SK-N-SH (cell line): ENCODE results near the gene TRMT1. TPM values are rescaled to one million over a fixed set of nuclear protein-coding genes. Genes with fewer than 3 reads are reported as not detected.
A peak's percentile ranks its signal among the peaks of the same experiment; 100 is the strongest.

ENCODE experiments used
- CTCF ChIA-PET: fragments of 300-600, 350-600 bp; formaldehyde crosslinking; extraction: SDS; loops from one replicate; lab custom pipeline; 2021; lab: Yijun Ruan, JAX
- POLR2A ChIA-PET: fragments of 350-600 bp; sonication (Branson Sonifier 250); formaldehyde crosslinking; extraction: SDS; loops from one replicate; lab custom pipeline; 2020; ENCODE audit warnings: antibody characterized with exemption, inconsistent platforms; lab: Yijun Ruan, JAX
- DNase-seq: peaks from one replicate; pipeline ENCODE4 v3.0.0; 2012
- H2AFZ ChIP-seq: fragments of 200-600 bp; sonication (generic); 2 replicates; pipeline ENCODE4 v1.8.1; 2016; ENCODE audit warnings: antibody characterized with exemption, mild to moderate bottlenecking, low read depth
- H3F3A ChIP-seq: fragments of 200-600 bp; sonication (generic); replicated peaks from 2 replicates; pipeline ENCODE3; 2016; ENCODE audit warnings: antibody characterized with exemption, mild to moderate bottlenecking; ENCODE audit not compliant: insufficient read depth
- H3K27ac ChIP-seq, 2 experiments: fragments of 200-500 bp in 1 of 2; fragments of 200-600 bp in 1 of 2; sonication (Bioruptor generic) in 1 of 2; sonication (generic), shearing (Covaris generic) in 1 of 2; 2 replicates each; pipeline versions ENCODE4 v1.5.1 to v1.6.1; 2014 to 2016; ENCODE audit warnings: low read depth in 2 of 2, inconsistent platforms in 1 of 2, low read length in 1 of 2, mild to moderate bottlenecking in 1 of 2, mixed read lengths in 1 of 2
- H3K27me3 ChIP-seq: fragments of 200-600 bp; sonication (generic), shearing (Covaris generic); 2 replicates; pipeline ENCODE4 v1.6.1; 2016; ENCODE audit warnings: mixed run types; ENCODE audit not compliant: insufficient read depth
- H3K36me3 ChIP-seq, 2 experiments: fragments of 200-500 bp in 1 of 2; fragments of 200-600 bp in 1 of 2; sonication (Bioruptor generic) in 1 of 2; sonication (generic) in 1 of 2; replicated peaks in 1 of 2; 2 replicates each; pipeline versions ENCODE3 to v1.5.1; 2014 to 2016; ENCODE audit warnings: low read length in 1 of 2, mild to moderate bottlenecking in 1 of 2; ENCODE audit not compliant: insufficient read depth in 2 of 2, control insufficient read depth in 1 of 2
- H3K4me1 ChIP-seq, 2 experiments: fragments of 200-500 bp in 1 of 2; fragments of 200-600 bp in 1 of 2; sonication (Bioruptor generic) in 1 of 2; sonication (generic), shearing (Covaris generic) in 1 of 2; 2 replicates each; pipeline versions ENCODE4 v1.5.1 to v1.6.1; 2014 to 2016; ENCODE audit warnings: low read depth in 1 of 2, low read length in 1 of 2, mixed run types in 1 of 2; ENCODE audit not compliant: insufficient read depth in 2 of 2, control insufficient read depth in 1 of 2
- H3K4me2 ChIP-seq: fragments of 200-600 bp; sonication (generic), shearing (Covaris generic); 2 replicates; pipeline ENCODE4 v1.6.1; 2017; ENCODE audit warnings: mixed run types
- H3K4me3 ChIP-seq, 2 experiments: fragments of 200-500 bp in 1 of 2; fragments of 200-600 bp in 1 of 2; sonication (Bioruptor generic) in 1 of 2; sonication (generic), shearing (Covaris generic) in 1 of 2; 2 replicates each; pipeline versions ENCODE4 v1.5.1 to v1.8.1; 2014 to 2016; ENCODE audit warnings: low read depth in 2 of 2, inconsistent platforms in 1 of 2, low read length in 1 of 2, mild to moderate bottlenecking in 1 of 2, mixed read lengths in 1 of 2, moderate library complexity in 1 of 2
- H3K79me2 ChIP-seq: fragments of 200-600 bp; sonication (generic); 2 replicates; pipeline ENCODE4 v1.8.1; 2017; ENCODE audit warnings: mild to moderate bottlenecking; ENCODE audit not compliant: insufficient read depth
- H3K9ac ChIP-seq: fragments of 200-600 bp; sonication (generic); 2 replicates; pipeline ENCODE4 v1.6.1; 2017; ENCODE audit warnings: mixed run types
- H3K9me2 ChIP-seq: fragments of 200-600 bp; sonication (generic); 2 replicates; pipeline ENCODE4 v1.6.1; 2017; ENCODE audit warnings: mixed run types
- H3K9me3 ChIP-seq: fragments of 200-600 bp; sonication (generic); 2 replicates; pipeline ENCODE4 v1.6.1; 2017; ENCODE audit warnings: mixed run types, mild to moderate bottlenecking, moderate library complexity
- H4K20me1 ChIP-seq: fragments of 200-600 bp; sonication (generic); 2 replicates; pipeline ENCODE4 v1.6.1; 2017; ENCODE audit warnings: mild to moderate bottlenecking, mixed run types; ENCODE audit not compliant: insufficient read depth
- CHD2 ChIP-seq: fragments of 150-350 bp; IDR thresholded peaks from 2 replicates; pipeline ENCODE4 v1.6.1; 2018; ENCODE audit warnings: low read length; ENCODE audit not compliant: partially characterized antibody
- ELF1 ChIP-seq: IDR thresholded peaks from 2 replicates; pipeline ENCODE4 v1.4.0; 2012
- EP300 ChIP-seq, 2 experiments: IDR thresholded peaks; 2 replicates each; pipeline versions ENCODE4 v1.4.0 to v1.6.1; 2012; ENCODE audit warnings: borderline replicate concordance in 1 of 2, low read depth in 1 of 2, low read length in 1 of 2
- FOSL2 ChIP-seq: IDR thresholded peaks from 2 replicates; pipeline ENCODE4 v1.4.0; 2012; ENCODE audit warnings: low read depth, mild to moderate bottlenecking, moderate library complexity, borderline replicate concordance
- FOXJ3 ChIP-seq: sonication (generic); formaldehyde crosslinking; IDR thresholded peaks from 2 replicates; pipeline ENCODE4 v1.5.1; 2020; ENCODE audit warnings: mild to moderate bottlenecking, missing genetic modification reagents
- FOXM1 ChIP-seq: IDR thresholded peaks from 2 replicates; pipeline ENCODE4 v1.4.0; 2012; ENCODE audit warnings: low read depth, mild to moderate bottlenecking
- JUND ChIP-seq: IDR thresholded peaks from 2 replicates; pipeline ENCODE4 v1.4.0; 2012
- MAX ChIP-seq: IDR thresholded peaks from 2 replicates; pipeline ENCODE4 v1.4.0; 2012; ENCODE audit warnings: low read depth
- MEF2A ChIP-seq: IDR thresholded peaks from 2 replicates; pipeline ENCODE4 v1.4.0; 2012; ENCODE audit warnings: low read depth, borderline replicate concordance
- NFIC ChIP-seq: IDR thresholded peaks from 2 replicates; pipeline ENCODE4 v1.4.0; 2012; ENCODE audit warnings: borderline replicate concordance
- NRF1 ChIP-seq: IDR thresholded peaks from 2 replicates; pipeline ENCODE4 v1.6.1; 2012; ENCODE audit warnings: low read depth, mild to moderate bottlenecking, low read length
- PBX3 ChIP-seq: IDR thresholded peaks from 2 replicates; pipeline ENCODE4; 2012
- RAD21 ChIP-seq: IDR thresholded peaks from 2 replicates; pipeline ENCODE4 v1.6.1; 2012; ENCODE audit warnings: mild to moderate bottlenecking, low read length
- REST ChIP-seq: IDR thresholded peaks from 2 replicates; pipeline ENCODE4 v1.6.1; 2012; ENCODE audit warnings: mild to moderate bottlenecking, low read depth, low read length, moderate library complexity
- SMC3 ChIP-seq: IDR thresholded peaks from 2 replicates; pipeline ENCODE4 v1.6.1; 2012; ENCODE audit warnings: low read depth, low read length, improper control_type of control experiment
- TAF1 ChIP-seq: IDR thresholded peaks from 2 replicates; pipeline ENCODE4 v1.6.1; 2012; ENCODE audit warnings: low read depth, mild to moderate bottlenecking, low read length, moderate library complexity, borderline replicate concordance
- TEAD4 ChIP-seq: IDR thresholded peaks from 2 replicates; pipeline ENCODE4 v1.4.0; 2012; ENCODE audit warnings: mild to moderate bottlenecking, borderline replicate concordance; ENCODE audit not compliant: insufficient read depth
- USF1 ChIP-seq: IDR thresholded peaks from 2 replicates; pipeline ENCODE4 v1.4.0; 2012; ENCODE audit warnings: low read depth, borderline replicate concordance
- USF2 ChIP-seq: fragments of 150-350 bp; IDR thresholded peaks from 2 replicates; pipeline ENCODE4 v1.6.1; 2017; ENCODE audit warnings: antibody characterized with exemption, low read length, low read depth, borderline replicate concordance
- YY1 ChIP-seq: IDR thresholded peaks from 2 replicates; pipeline ENCODE4 v1.4.0; 2012; ENCODE audit warnings: low read depth, mild to moderate bottlenecking
- WGBS: methylation state at CpG from one replicate; pipeline ENCODE4 v1.1.6; 2017; ENCODE audit warnings: low lambda C conversion rate; 5-methylcytosine and 5-hydroxymethylcytosine counted together
- polyA plus RNA-seq, 3 experiments: library from polyadenylated mRNA; depleted of rRNA; stranded (reverse); fragments of >200 nt; gene quantifications; 2 replicates each; pipeline ENCODE4 v1.2.3, GENCODE V29; 2012
- TF ChIP-seq, protein P1 (sequence below): IDR thresholded peaks from 2 replicates; pipeline ENCODE4 v1.4.0; 2012; ENCODE audit warnings: low read depth, borderline replicate concordance

The TRMT1 gene
- polyA plus RNA-seq, 1 of the 3 experiments (the other 2 are of a cell fraction): 64.9 TPM

GRCh38 chr19:13102666-13103580, 13.6 kb downstream of the TRMT1 start, which contains the start of gene LYL1 (continued):
- TF ChIP-seq REST: no peak
- no peak for TF ChIP-seq USF1
- TF ChIP-seq CHD2: no peak
- no peak for TF ChIP-seq FOXM1
- TF ChIP-seq NRF1: no peak
- no peak for TF ChIP-seq TEAD4
- TF ChIP-seq EP300 (IDR thresholded peaks at IDR 0.05; ENCODE audit: borderline replicate concordance in 1 of 2, low read depth in 1 of 2, low read length in 1 of 2): peak in 1 of 2 experiments; percentile 56; a peak in 1 of 4 replicates
- TF ChIP-seq ELF1: no peak
- no peak for TF ChIP-seq JUND
- TF ChIP-seq USF2: no peak
- no peak for TF ChIP-seq SMC3
- no peak for TF ChIP-seq NFIC
- TF ChIP-seq, all 33 proteins: peak for 7

DNA sequence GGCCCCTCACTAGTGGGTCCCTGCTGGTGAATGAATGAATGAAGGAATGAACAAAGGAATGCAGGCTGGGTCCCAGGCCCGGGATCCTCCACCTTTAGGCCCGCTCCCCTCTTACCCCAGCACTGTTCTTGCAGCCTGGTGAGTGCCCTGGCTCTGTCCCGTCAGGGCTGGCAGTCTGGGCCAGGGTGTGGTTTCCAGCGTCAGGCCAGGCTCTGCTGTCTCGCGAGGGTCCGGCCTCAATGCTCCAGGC, 14.2 kb downstream of the TRMT1 start:
- Histone ChIP-seq H3K27me3 (no peaks in the 10 kb centered on the region), H4K20me1 (no peaks in the 10 kb centered on the region), H3K36me3 (peaks cover 0 to 15% of the 10 kb centered on the region in 2 experiments), H3K4me2 (peak overlapping the region; percentile 81), H3K4me1 (peaks cover 0 to 24% of the 10 kb centered on the region in 2 experiments; a peak in 3 of 4 replicates), H3K27ac (peak overlapping the region; percentile 40 to 92), H2AFZ (peak overlapping the region; percentile 32; the same call in 1 of the 2 replicates), H3K9me3 (no peaks in the 10 kb centered on the region), H3F3A (peaks cover 5% of the 10 kb centered on the region), H3K9ac (peak overlapping the region; percentile 71), H3K79me2 (peaks cover 12% of the 10 kb centered on the region; the same call in 1 of the 2 replicates), H3K4me3 (peak overlapping the region; percentile 42 to 51), H3K9me2 (no peaks in the 10 kb centered on the region)
- 20% methylated on average over 1 of the region's 7 CpGs for WGBS
- ChIA-PET POLR2A (no interaction called here), CTCF (interaction anchor here (0.7 to 9.5 kb wide), 4 partner anchors 9 to 137 kb away, joined by 3 to 76 read pairs (median 11); no protein-coding TSS in a partner anchor)
- no peak for DNase-seq
- TF ChIP-seq YY1: no peak
- TF ChIP-seq FOXJ3 (CRISPR knock-in tag): no peak
- TF ChIP-seq MEF2A: no peak
- no peak for TF ChIP-seq TEAD4
- TF ChIP-seq FOXM1: no peak
- no peak for TF ChIP-seq RAD21
- no peak for TF ChIP-seq FOSL2
- no peak for TF ChIP-seq MAX
- no peak for TF ChIP-seq TAF1
- no peak for TF ChIP-seq PBX3
- TF ChIP-seq, protein P1, sequence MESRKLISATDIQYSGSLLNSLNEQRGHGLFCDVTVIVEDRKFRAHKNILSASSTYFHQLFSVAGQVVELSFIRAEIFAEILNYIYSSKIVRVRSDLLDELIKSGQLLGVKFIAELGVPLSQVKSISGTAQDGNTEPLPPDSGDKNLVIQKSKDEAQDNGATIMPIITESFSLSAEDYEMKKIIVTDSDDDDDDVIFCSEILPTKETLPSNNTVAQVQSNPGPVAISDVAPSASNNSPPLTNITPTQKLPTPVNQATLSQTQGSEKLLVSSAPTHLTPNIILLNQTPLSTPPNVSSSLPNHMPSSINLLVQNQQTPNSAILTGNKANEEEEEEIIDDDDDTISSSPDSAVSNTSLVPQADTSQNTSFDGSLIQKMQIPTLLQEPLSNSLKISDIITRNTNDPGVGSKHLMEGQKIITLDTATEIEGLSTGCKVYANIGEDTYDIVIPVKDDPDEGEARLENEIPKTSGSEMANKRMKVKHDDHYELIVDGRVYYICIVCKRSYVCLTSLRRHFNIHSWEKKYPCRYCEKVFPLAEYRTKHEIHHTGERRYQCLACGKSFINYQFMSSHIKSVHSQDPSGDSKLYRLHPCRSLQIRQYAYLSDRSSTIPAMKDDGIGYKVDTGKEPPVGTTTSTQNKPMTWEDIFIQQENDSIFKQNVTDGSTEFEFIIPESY: peak; percentile 84
- no peak for TF ChIP-seq USF2
